ENCODE measurements around the gene PCDH9.

DNA sequence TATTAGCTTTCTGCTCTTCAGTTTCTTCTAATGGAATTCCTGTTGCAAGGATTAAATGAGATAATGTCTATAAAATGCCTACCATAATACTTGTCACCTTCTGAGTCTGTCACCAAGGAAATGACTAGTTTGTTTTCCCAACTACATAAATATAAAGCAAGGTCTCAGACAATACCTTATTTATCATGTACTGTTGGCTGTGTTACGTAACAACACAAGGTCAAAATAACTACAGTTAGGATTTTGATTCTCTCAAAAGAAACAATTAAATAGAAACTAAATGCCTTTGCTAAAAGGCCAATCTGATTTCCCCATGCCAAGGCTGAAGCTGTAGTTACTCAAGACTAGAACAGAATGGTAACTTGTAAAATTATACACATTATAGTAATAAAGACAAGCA lies 134.5 kb downstream of the PCDH9 start:
- TF ChIP-seq, protein P1, sequence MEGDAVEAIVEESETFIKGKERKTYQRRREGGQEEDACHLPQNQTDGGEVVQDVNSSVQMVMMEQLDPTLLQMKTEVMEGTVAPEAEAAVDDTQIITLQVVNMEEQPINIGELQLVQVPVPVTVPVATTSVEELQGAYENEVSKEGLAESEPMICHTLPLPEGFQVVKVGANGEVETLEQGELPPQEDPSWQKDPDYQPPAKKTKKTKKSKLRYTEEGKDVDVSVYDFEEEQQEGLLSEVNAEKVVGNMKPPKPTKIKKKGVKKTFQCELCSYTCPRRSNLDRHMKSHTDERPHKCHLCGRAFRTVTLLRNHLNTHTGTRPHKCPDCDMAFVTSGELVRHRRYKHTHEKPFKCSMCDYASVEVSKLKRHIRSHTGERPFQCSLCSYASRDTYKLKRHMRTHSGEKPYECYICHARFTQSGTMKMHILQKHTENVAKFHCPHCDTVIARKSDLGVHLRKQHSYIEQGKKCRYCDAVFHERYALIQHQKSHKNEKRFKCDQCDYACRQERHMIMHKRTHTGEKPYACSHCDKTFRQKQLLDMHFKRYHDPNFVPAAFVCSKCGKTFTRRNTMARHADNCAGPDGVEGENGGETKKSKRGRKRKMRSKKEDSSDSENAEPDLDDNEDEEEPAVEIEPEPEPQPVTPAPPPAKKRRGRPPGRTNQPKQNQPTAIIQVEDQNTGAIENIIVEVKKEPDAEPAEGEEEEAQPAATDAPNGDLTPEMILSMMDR (conservative IDR thresholded peaks at IDR 0.05 in 1 of 2, IDR thresholded peaks at IDR 0.05 in 1 of 2; ENCODE audit: extremely low read depth in 1 of 2, insufficient read depth in 1 of 2, low read depth in 1 of 2, low read length in 2 of 2) = no peak
- no peak for TF ChIP-seq EZH2 (IDR thresholded peaks at IDR 0.05; ENCODE audit: borderline replicate concordance, low read length)

All from mammary epithelial cell (primary cell).